SK-N-SH (cell line): ENCODE results near the gene RNF25.

Experiments used
- POLR2AphosphoS5 ChIP-seq: IDR thresholded peaks from 2 replicates; pipeline ENCODE4 v1.6.1; 2012; ENCODE audit warnings: low read depth, low read length
- TF ChIP-seq, protein P1 (sequence below): fragments of 200-600 bp; sonication (generic); IDR thresholded peaks from 2 replicates; pipeline ENCODE4 v1.6.1; 2017; ENCODE audit warnings: antibody characterized with exemption, mild to moderate bottlenecking, moderate library complexity
- TF ChIP-seq, protein P2 (sequence below): IDR thresholded peaks from 2 replicates; pipeline ENCODE4 v1.4.0; 2012; ENCODE audit warnings: low read depth, borderline replicate concordance

GRCh38 chr2:218627939-218628338 is 43.9 kb downstream of the RNF25 start:
- TF ChIP-seq, protein P1, sequence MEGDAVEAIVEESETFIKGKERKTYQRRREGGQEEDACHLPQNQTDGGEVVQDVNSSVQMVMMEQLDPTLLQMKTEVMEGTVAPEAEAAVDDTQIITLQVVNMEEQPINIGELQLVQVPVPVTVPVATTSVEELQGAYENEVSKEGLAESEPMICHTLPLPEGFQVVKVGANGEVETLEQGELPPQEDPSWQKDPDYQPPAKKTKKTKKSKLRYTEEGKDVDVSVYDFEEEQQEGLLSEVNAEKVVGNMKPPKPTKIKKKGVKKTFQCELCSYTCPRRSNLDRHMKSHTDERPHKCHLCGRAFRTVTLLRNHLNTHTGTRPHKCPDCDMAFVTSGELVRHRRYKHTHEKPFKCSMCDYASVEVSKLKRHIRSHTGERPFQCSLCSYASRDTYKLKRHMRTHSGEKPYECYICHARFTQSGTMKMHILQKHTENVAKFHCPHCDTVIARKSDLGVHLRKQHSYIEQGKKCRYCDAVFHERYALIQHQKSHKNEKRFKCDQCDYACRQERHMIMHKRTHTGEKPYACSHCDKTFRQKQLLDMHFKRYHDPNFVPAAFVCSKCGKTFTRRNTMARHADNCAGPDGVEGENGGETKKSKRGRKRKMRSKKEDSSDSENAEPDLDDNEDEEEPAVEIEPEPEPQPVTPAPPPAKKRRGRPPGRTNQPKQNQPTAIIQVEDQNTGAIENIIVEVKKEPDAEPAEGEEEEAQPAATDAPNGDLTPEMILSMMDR, result no peak
- no peak for TF ChIP-seq POLR2AphosphoS5
- TF ChIP-seq, protein P2, sequence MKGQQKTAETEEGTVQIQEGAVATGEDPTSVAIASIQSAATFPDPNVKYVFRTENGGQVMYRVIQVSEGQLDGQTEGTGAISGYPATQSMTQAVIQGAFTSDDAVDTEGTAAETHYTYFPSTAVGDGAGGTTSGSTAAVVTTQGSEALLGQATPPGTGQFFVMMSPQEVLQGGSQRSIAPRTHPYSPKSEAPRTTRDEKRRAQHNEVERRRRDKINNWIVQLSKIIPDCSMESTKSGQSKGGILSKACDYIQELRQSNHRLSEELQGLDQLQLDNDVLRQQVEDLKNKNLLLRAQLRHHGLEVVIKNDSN, result no peak
